WTC11 (cell line): ENCODE data around the gene BORCS6. TPM values are rescaled to one million over a fixed set of nuclear protein-coding genes. Genes with fewer than 3 reads are reported as not detected.

Experiments used
- ATAC-seq: fragments of 200-7000 bp; cut with Tn5 transposase; 2 replicates; pipeline ENCODE4 v1.10.0; 2021; ENCODE audit warnings: mild to moderate bottlenecking, moderate library complexity
- CTCF ChIA-PET: fragments of 300-600 bp; sonication (Branson Sonifier 250); formaldehyde crosslinking; loops from one replicate; lab custom pipeline; 2021; ENCODE audit warnings: antibody characterized with exemption; lab: Charles Lee
- POLR2A ChIA-PET: fragments of 350-600 bp; sonication (Branson Sonifier 250); formaldehyde crosslinking; loops from one replicate; lab custom pipeline; 2021; ENCODE audit warnings: antibody characterized with exemption; lab: Charles Lee
- DNase-seq: peaks from one replicate; pipeline ENCODE4 v3.0.0; 2021; ENCODE audit warnings: low spot score
- H3K27ac Mint-ChIP-seq: 2 replicates; pipeline ENCODE4 v1.8.0; 2021; ENCODE audit warnings: mixed read lengths
- H3K27me3 Mint-ChIP-seq: 2 replicates; pipeline ENCODE4 v1.8.0; 2021; ENCODE audit warnings: low read depth, mild to moderate bottlenecking, moderate library complexity, mixed read lengths
- H3K36me3 Mint-ChIP-seq: 2 replicates; pipeline ENCODE4 v1.8.0; 2021; ENCODE audit warnings: mixed read lengths
- H3K4me1 Mint-ChIP-seq: 2 replicates; pipeline ENCODE4 v1.8.0; 2022; ENCODE audit warnings: mixed read lengths
- H3K4me3 Mint-ChIP-seq: 2 replicates; pipeline ENCODE4 v1.8.0; 2021; ENCODE audit warnings: mild to moderate bottlenecking, moderate library complexity, mixed read lengths
- H3K9me3 Mint-ChIP-seq: 2 replicates; pipeline ENCODE4 v1.8.0; 2021; ENCODE audit warnings: mixed read lengths
- ATF6 ChIP-seq: sonication (generic); formaldehyde crosslinking; IDR thresholded peaks from 2 replicates; pipeline ENCODE4 v1.8.1; 2023; ENCODE audit warnings: mild to moderate bottlenecking, missing genetic modification reagents
- CREB1 ChIP-seq: sonication (generic); formaldehyde crosslinking; IDR thresholded peaks from 2 replicates; pipeline ENCODE4 v1.8.0; 2023; ENCODE audit warnings: mild to moderate bottlenecking, missing genetic modification reagents
- CREM ChIP-seq: sonication (generic); formaldehyde crosslinking; IDR thresholded peaks from 2 replicates; pipeline ENCODE4 v1.8.1; 2022; ENCODE audit warnings: mild to moderate bottlenecking, missing genetic modification reagents, moderate library complexity
- FOXK1 ChIP-seq: sonication (generic); formaldehyde crosslinking; IDR thresholded peaks from 2 replicates; pipeline ENCODE4 v1.8.0; 2022; ENCODE audit warnings: mild to moderate bottlenecking, moderate library complexity, missing genetic modification reagents
- HMGXB4 ChIP-seq: sonication (generic); formaldehyde crosslinking; IDR thresholded peaks from 2 replicates; pipeline ENCODE4 v1.8.1; 2023; ENCODE audit warnings: mild to moderate bottlenecking, moderate library complexity, missing genetic modification reagents
- IRF1 ChIP-seq: sonication (generic); formaldehyde crosslinking; IDR thresholded peaks from 2 replicates; pipeline ENCODE4 v1.8.0; 2023; ENCODE audit warnings: missing genetic modification reagents
- MYBL2 ChIP-seq: sonication (generic); formaldehyde crosslinking; IDR thresholded peaks from 2 replicates; pipeline ENCODE4 v1.8.1; 2023; ENCODE audit warnings: mild to moderate bottlenecking, moderate library complexity, missing genetic modification reagents
- NFATC4 ChIP-seq: fragments of 250-450 bp; sonication (Bioruptor Pico); IDR thresholded peaks from 2 replicates; pipeline ENCODE4 v1.9.0; 2021; ENCODE audit warnings: mild to moderate bottlenecking
- NR1H2 ChIP-seq: sonication (generic); formaldehyde crosslinking; IDR thresholded peaks from 2 replicates; pipeline ENCODE4 v1.9.0; 2021; ENCODE audit warnings: mild to moderate bottlenecking, moderate library complexity, missing genetic modification reagents
- PRRX2 ChIP-seq: fragments of 250-450 bp; sonication (Bioruptor Pico); IDR thresholded peaks from 2 replicates; pipeline ENCODE4 v1.8.0; 2021; ENCODE audit warnings: mild to moderate bottlenecking
- RELA ChIP-seq: sonication (generic); formaldehyde crosslinking; IDR thresholded peaks from 2 replicates; pipeline ENCODE4 v1.8.1; 2022; ENCODE audit warnings: missing genetic modification reagents, mild to moderate bottlenecking, borderline replicate concordance
- STAT6 ChIP-seq: sonication (generic); formaldehyde crosslinking; conservative IDR thresholded peaks from 2 replicates; pipeline ENCODE4 v1.8.1; 2023; ENCODE audit warnings: mild to moderate bottlenecking, low read depth, missing genetic modification reagents, moderate library complexity
- TP53 ChIP-seq: sonication (generic); formaldehyde crosslinking; IDR thresholded peaks from 2 replicates; pipeline ENCODE4 v1.8.1; 2023; ENCODE audit warnings: mild to moderate bottlenecking, missing genetic modification reagents
- USF1 ChIP-seq: sonication (generic); formaldehyde crosslinking; IDR thresholded peaks from 2 replicates; pipeline ENCODE4 v1.8.0; 2022; ENCODE audit warnings: mild to moderate bottlenecking, missing genetic modification reagents
- USF2 ChIP-seq: sonication (generic); formaldehyde crosslinking; IDR thresholded peaks from 2 replicates; pipeline ENCODE4 v1.8.1; 2023; ENCODE audit warnings: mild to moderate bottlenecking, missing genetic modification reagents, moderate library complexity
- ZBTB43 ChIP-seq: sonication (generic); formaldehyde crosslinking; IDR thresholded peaks from 2 replicates; pipeline ENCODE4 v1.8.1; 2023; ENCODE audit warnings: mild to moderate bottlenecking, missing genetic modification reagents
- ZNF121 ChIP-seq: sonication (generic); formaldehyde crosslinking; IDR thresholded peaks from 2 replicates; pipeline ENCODE4 v1.8.0; 2023; ENCODE audit warnings: missing genetic modification reagents
- ZNF138 ChIP-seq: sonication (generic); formaldehyde crosslinking; conservative IDR thresholded peaks from 2 replicates; pipeline ENCODE4 v1.8.1; 2022; ENCODE audit warnings: mild to moderate bottlenecking, moderate library complexity, missing genetic modification reagents
- ZNF396 ChIP-seq: fragments of 250-450 bp; sonication (Bioruptor Pico); IDR thresholded peaks from 2 replicates; pipeline ENCODE4 v1.8.0; 2021; ENCODE audit warnings: mild to moderate bottlenecking, moderate library complexity, borderline replicate concordance
- ZNF671 ChIP-seq: fragments of 250-450 bp; sonication (Bioruptor Pico); IDR thresholded peaks from 2 replicates; pipeline ENCODE4 v1.8.0; 2021; ENCODE audit warnings: mild to moderate bottlenecking
- total RNA-seq: library from RNA; stranded (reverse); gene quantifications from 3 replicates; pipeline ENCODE4 v1.2.3, GENCODE V29; 2021

BORCS6 gene
- total RNA-seq, 1 experiment from 2014 or later = 5.6 TPM

- TF ChIP-seq NR1H2 (CRISPR knock-in tag) (no peak), USF2 (CRISPR knock-in tag) (peak; percentile 83), RELA (CRISPR knock-in tag) (no peak), FOXK1 (CRISPR knock-in tag) (0 out of 2 replicates have a peak, but pooled peaks have one; percentile 8), IRF1 (CRISPR knock-in tag) (no peak), USF1 (CRISPR knock-in tag) (peak; percentile 72), ATF6 (CRISPR knock-in tag) (0 out of 2 replicates have a peak, but pooled peaks have one; percentile 41), PRRX2 (CRISPR knock-in tag) (no peak), ZNF671 (CRISPR knock-in tag) (no peak)
Measured at GRCh38 chr17:8223356-8224126, 33.6 kb upstream of the BORCS6 start (continued).

- ChIA-PET POLR2A (interaction anchor here (0.7 to 5.0 kb wide), 9 partner anchors 13 to 164 kb away, joined by 3 to 43 read pairs (median 6); partner anchors contain the start of genes AURKB, BORCS6, CTC1 and PFAS), CTCF (interaction anchor here (0.7 to 4.0 kb wide), 12 partner anchors 9 to 163 kb away, joined by 3 to 24 read pairs (median 4); partner anchors contain the start of genes AURKB, CTC1 and SLC25A35)
- peak; percentile 18 for ATAC-seq
- Mint-ChIP-seq H3K9me3 (no peaks in the 10 kb centered on the region), H3K27me3 (peaks cover 7% of the 10 kb centered on the region), H3K4me1 (peaks cover 22% of the 10 kb centered on the region), H3K4me3 (peak overlapping the region; percentile 99), H3K36me3 (peaks cover 3% of the 10 kb centered on the region; the same call in 1 of the 2 replicates), H3K27ac (peak overlapping the region; percentile 99)
- DNase-seq = peak; percentile 95
- TF ChIP-seq NFATC4 (CRISPR knock-in tag) = 0 out of 2 replicates have a peak, but pooled peaks have one; percentile 63
- 0 out of 2 replicates have a peak, but pooled peaks have one; percentile 9 for TF ChIP-seq CREB1
- TF ChIP-seq MYBL2 (CRISPR knock-in tag) = peak; percentile 19; the same call in 1 of the 2 replicates
- peak; percentile 86 for TF ChIP-seq CREM (CRISPR knock-in tag)
- peak; percentile 80; the same call in 1 of the 2 replicates for TF ChIP-seq TP53
- 0 out of 2 replicates have a peak, but pooled peaks have one; percentile 27 for TF ChIP-seq PRRX2 (CRISPR knock-in tag)
- TF ChIP-seq ZNF396 (CRISPR knock-in tag) = no peak
- TF ChIP-seq ZBTB43 (CRISPR knock-in tag) = 0 out of 2 replicates have a peak, but pooled peaks have one; percentile 7
- TF ChIP-seq ZNF138 = no peak
- TF ChIP-seq STAT6 (CRISPR knock-in tag) = peak; percentile 79; the same call in 1 of the 2 replicates
- peak; percentile 12; the same call in 1 of the 2 replicates for TF ChIP-seq ZNF121 (CRISPR knock-in tag)
- peak; percentile 98 for TF ChIP-seq HMGXB4 (CRISPR knock-in tag)
- TF ChIP-seq IRF1 (CRISPR knock-in tag) = peak; percentile 36; the same call in 1 of the 2 replicates
Measured at GRCh38 chr17:8222630-8223355, 32.8 kb upstream of the BORCS6 start.
